ENCODE results near the gene MOCOS.

DNA sequence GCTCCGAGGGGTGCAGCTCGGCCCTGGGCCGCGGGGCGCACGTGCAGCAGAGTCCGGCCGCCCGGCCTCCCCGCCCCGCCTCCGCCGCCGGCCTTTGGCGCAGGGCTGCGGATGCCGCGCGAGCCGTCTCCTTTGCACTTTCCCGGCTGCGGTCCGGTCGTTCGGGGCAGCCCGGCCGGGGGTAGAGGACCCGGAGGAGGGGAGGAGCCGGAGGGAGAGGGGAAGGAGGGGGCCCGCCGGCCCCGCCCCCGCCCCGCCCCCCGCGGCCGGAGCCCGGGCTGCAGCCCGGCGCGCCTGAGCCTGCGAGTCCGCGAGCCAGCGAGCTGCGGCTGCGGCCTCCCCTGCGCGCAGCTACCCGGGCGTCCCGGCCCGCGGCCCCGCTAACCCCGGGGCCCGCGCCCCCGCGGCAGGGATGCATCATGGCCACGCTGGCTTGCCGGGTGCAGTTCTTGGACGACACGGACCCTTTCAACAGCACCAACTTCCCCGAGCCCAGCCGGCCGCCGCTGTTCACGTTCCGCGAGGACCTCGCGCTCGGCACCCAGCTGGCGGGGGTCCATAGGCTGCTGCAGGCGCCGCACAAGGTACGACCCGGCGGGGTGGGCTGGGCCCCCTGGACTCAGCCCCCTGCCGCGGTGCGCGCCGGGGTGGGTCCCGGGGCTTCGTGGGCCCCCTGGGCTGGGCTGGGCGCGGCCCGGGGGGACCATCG lies 110.3 kb downstream of the MOCOS start, which contains the start of gene FHOD3:
- TF ChIP-seq FOXJ3 (CRISPR knock-in tag; IDR thresholded peaks at IDR 0.05; ENCODE audit: borderline replicate concordance), result no peak
- TF ChIP-seq, protein P1, sequence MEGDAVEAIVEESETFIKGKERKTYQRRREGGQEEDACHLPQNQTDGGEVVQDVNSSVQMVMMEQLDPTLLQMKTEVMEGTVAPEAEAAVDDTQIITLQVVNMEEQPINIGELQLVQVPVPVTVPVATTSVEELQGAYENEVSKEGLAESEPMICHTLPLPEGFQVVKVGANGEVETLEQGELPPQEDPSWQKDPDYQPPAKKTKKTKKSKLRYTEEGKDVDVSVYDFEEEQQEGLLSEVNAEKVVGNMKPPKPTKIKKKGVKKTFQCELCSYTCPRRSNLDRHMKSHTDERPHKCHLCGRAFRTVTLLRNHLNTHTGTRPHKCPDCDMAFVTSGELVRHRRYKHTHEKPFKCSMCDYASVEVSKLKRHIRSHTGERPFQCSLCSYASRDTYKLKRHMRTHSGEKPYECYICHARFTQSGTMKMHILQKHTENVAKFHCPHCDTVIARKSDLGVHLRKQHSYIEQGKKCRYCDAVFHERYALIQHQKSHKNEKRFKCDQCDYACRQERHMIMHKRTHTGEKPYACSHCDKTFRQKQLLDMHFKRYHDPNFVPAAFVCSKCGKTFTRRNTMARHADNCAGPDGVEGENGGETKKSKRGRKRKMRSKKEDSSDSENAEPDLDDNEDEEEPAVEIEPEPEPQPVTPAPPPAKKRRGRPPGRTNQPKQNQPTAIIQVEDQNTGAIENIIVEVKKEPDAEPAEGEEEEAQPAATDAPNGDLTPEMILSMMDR (IDR thresholded peaks at IDR 0.05), result no peak
- TF ChIP-seq, protein P2, sequence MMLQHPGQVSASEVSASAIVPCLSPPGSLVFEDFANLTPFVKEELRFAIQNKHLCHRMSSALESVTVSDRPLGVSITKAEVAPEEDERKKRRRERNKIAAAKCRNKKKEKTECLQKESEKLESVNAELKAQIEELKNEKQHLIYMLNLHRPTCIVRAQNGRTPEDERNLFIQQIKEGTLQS (CRISPR knock-in tag; conservative IDR thresholded peaks at IDR 0.05), result no peak
- TF ChIP-seq KAT7 (CRISPR knock-in tag; IDR thresholded peaks at IDR 0.05; ENCODE audit: borderline replicate concordance), result no peak
- TF ChIP-seq, protein P3, sequence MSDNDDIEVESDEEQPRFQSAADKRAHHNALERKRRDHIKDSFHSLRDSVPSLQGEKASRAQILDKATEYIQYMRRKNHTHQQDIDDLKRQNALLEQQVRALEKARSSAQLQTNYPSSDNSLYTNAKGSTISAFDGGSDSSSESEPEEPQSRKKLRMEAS (CRISPR knock-in tag; IDR thresholded peaks at IDR 0.05), result no peak
- TF ChIP-seq CREB1 (CRISPR knock-in tag; IDR thresholded peaks at IDR 0.05), result no peak
- TF ChIP-seq, protein P4, sequence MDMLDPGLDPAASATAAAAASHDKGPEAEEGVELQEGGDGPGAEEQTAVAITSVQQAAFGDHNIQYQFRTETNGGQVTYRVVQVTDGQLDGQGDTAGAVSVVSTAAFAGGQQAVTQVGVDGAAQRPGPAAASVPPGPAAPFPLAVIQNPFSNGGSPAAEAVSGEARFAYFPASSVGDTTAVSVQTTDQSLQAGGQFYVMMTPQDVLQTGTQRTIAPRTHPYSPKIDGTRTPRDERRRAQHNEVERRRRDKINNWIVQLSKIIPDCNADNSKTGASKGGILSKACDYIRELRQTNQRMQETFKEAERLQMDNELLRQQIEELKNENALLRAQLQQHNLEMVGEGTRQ (CRISPR knock-in tag; IDR thresholded peaks at IDR 0.05), result 0 out of 2 replicates have a peak, but pooled peaks have one; percentile 9
- no peak for TF ChIP-seq JUN (CRISPR knock-in tag; IDR thresholded peaks at IDR 0.05)
- TF ChIP-seq FOXK1 (CRISPR knock-in tag; IDR thresholded peaks at IDR 0.05), result no peak
- TF ChIP-seq, protein P5, sequence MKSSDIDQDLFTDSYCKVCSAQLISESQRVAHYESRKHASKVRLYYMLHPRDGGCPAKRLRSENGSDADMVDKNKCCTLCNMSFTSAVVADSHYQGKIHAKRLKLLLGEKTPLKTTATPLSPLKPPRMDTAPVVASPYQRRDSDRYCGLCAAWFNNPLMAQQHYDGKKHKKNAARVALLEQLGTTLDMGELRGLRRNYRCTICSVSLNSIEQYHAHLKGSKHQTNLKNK (CRISPR knock-in tag; IDR thresholded peaks at IDR 0.05), result no peak
- TF ChIP-seq, protein P6, sequence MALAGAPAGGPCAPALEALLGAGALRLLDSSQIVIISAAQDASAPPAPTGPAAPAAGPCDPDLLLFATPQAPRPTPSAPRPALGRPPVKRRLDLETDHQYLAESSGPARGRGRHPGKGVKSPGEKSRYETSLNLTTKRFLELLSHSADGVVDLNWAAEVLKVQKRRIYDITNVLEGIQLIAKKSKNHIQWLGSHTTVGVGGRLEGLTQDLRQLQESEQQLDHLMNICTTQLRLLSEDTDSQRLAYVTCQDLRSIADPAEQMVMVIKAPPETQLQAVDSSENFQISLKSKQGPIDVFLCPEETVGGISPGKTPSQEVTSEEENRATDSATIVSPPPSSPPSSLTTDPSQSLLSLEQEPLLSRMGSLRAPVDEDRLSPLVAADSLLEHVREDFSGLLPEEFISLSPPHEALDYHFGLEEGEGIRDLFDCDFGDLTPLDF (CRISPR knock-in tag; IDR thresholded peaks at IDR 0.05), result no peak
- TF ChIP-seq ZNF423 (CRISPR knock-in tag; IDR thresholded peaks at IDR 0.05), result peak; percentile 90
